ENCODE results near the gene SSRP1. TPM values are rescaled to one million over a fixed set of nuclear protein-coding genes. Genes with fewer than 3 reads are reported as not detected.

SSRP1 gene
- total RNA-seq, 1 donor from 2014 or later = 120 TPM

- Mint-ChIP-seq H3K36me3 (ENCODE audit: low read depth) (no peaks in the 10 kb centered on the region), H3K4me3 (no peak overlapping the region), H3K4me1 (peaks cover 3% of the 10 kb centered on the region), H3K27ac (no peak overlapping the region), H3K27me3 (peaks cover 3% of the 10 kb centered on the region), H3K9me3 (no peaks in the 10 kb centered on the region)
- no peak for TF ChIP-seq CTCF (IDR thresholded peaks at IDR 0.05)
- intact Hi-C loops (cut with micrococcal nuclease) = loop anchor here (1.0 to 5.0 kb wide), 12 partner anchors 61 to 1442 kb away; partner anchors contain the start of genes LPXN, SLC43A3 and ZFP91
- DNase-seq (peak; percentile 40), ATAC-seq (ENCODE audit: low read depth) (peak; percentile 91)
- POLR2A ChIA-PET = interaction anchor here (0.6 to 1.2 kb wide), 5 partner anchors 10 to 455 kb away, joined by 3 to 6 read pairs (median 3); partner anchors contain the start of gene SSRP1
- CTCF ChIA-PET = interaction anchor here (0.6 to 4.0 kb wide), 29 partner anchors 11 to 941 kb away, joined by 3 to 77 read pairs (median 4); partner anchors contain the start of genes RTN4RL2, TNKS1BP1 and YPEL4
These were observed 10.0 kb upstream of the SSRP1 start for GRCh38 chr11:57345555-57346211.

- ATAC-seq (ENCODE audit: low read depth) (no peak), DNase-seq (no peak)
- POLR2A ChIA-PET = no interaction called here
- peaks cover 1% of the 10 kb centered on the region for H3K27me3 Mint-ChIP-seq
- intact Hi-C loops (cut with micrococcal nuclease) = loop anchor here (1.0 to 5.0 kb wide), 11 partner anchors 61 to 1442 kb away; partner anchors contain the start of genes LPXN, SLC43A3 and ZFP91
- peaks cover 3% of the 10 kb centered on the region for H3K4me1 Mint-ChIP-seq
- no peak overlapping the region for H3K27ac Mint-ChIP-seq
- no peak for TF ChIP-seq CTCF (IDR thresholded peaks at IDR 0.05)
- no peak overlapping the region for H3K4me3 Mint-ChIP-seq
- CTCF ChIA-PET = interaction anchor here (1.4 to 2.6 kb wide), 5 partner anchors 17 to 149 kb away, joined by 5 to 21 read pairs (median 8); partner anchors contain the start of gene TNKS1BP1
- H3K36me3 Mint-ChIP-seq (ENCODE audit: low read depth) = no peaks in the 10 kb centered on the region
- no peaks in the 10 kb centered on the region for H3K9me3 Mint-ChIP-seq
These were observed 9.1 kb upstream of the SSRP1 start for GRCh38 chr11:57344826-57345225.

DNA sequence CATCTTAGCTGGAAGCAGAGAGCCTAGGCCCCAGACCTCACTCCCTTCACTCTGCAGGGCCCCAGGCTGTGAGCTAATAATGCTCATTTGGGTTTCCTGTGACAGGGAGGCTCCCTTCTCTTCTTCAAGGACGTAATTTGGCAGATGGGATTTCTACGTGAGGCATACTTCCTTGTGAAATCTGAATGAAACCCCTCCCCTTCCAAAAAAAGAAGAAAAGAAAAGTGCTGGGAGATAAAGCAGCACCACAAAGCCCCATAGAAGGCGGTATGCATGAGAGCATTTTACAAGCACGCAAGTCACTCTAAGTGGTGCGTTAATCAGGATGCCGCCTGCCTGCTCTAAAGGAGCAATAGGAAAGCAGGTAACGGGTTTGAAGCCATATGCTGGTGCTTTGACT, 8.1 kb upstream of the SSRP1 start:
- CTCF ChIA-PET = interaction anchor here (0.5 to 1.8 kb wide), 4 partner anchors 13 to 1330 kb away, joined by 3 to 4 read pairs (median 4); no protein-coding TSS in a partner anchor
- Mint-ChIP-seq H3K27me3 (no peaks in the 10 kb centered on the region), H3K4me1 (peaks cover 3% of the 10 kb centered on the region), H3K9me3 (no peaks in the 10 kb centered on the region), H3K27ac (no peak overlapping the region), H3K36me3 (ENCODE audit: low read depth) (no peaks in the 10 kb centered on the region), H3K4me3 (no peak overlapping the region)
- intact Hi-C loops (cut with micrococcal nuclease) = no loop called here
- ATAC-seq (ENCODE audit: low read depth) (no peak), DNase-seq (no peak)
- no peak for TF ChIP-seq CTCF (IDR thresholded peaks at IDR 0.05)
- POLR2A ChIA-PET = no interaction called here

- Mint-ChIP-seq H3K36me3 (ENCODE audit: low read depth) (no peaks in the 10 kb centered on the region), H3K27ac (no peak overlapping the region), H3K9me3 (no peaks in the 10 kb centered on the region), H3K27me3 (peaks cover 2% of the 10 kb centered on the region), H3K4me3 (no peak overlapping the region), H3K4me1 (peaks cover 3% of the 10 kb centered on the region)
- ChIA-PET POLR2A (no interaction called here), CTCF (interaction anchor here (1.8 kb wide), 1 partner anchor 184 kb away, joined by 4 read pairs; no protein-coding TSS in a partner anchor)
- TF ChIP-seq CTCF (IDR thresholded peaks at IDR 0.05) = no peak
- ATAC-seq (ENCODE audit: low read depth) (no peak), DNase-seq (no peak)
- intact Hi-C loops (cut with micrococcal nuclease) = no loop called here
These were observed 7.0 kb upstream of the SSRP1 start for GRCh38 chr11:57342702-57343101.

DNA sequence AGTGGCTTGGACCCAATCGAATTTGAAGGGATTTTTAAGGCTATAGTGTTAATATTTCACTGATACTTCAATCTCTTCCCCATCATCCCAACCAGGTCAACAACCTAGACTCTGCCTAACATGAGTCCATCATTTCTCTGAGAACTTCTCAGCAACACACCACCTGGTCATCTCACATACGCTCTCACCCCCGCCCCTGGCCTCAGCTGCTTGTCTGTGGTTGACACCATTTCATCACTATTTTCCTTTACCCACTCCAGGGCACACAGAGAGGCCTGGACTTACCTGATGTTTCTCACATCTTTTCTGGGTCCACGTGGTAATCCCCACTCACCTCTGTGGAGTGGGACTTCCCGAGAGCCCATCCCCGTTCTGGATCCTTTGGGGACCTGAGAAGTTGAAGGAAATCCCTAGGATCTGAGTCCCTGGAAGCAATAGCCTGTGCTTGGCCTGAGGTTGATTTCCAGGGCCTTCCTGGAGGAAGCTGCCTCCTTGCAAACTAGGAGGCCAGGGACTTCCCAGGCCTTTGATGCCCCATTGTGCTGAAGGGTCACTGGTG, 5.6 kb upstream of the SSRP1 start:
- H3K27ac Mint-ChIP-seq = no peak overlapping the region
- H3K4me1 Mint-ChIP-seq = peaks cover 6% of the 10 kb centered on the region
- intact Hi-C loops (cut with micrococcal nuclease) = no loop called here
- H3K4me3 Mint-ChIP-seq = no peak overlapping the region
- ChIA-PET CTCF (no interaction called here), POLR2A (interaction anchor here (0.6 to 0.7 kb wide), 2 partner anchors 11 to 118 kb away, joined by 3 to 4 read pairs; no protein-coding TSS in a partner anchor)
- H3K36me3 Mint-ChIP-seq (ENCODE audit: low read depth) = no peaks in the 10 kb centered on the region
- no peaks in the 10 kb centered on the region for H3K9me3 Mint-ChIP-seq
- peaks cover 2% of the 10 kb centered on the region for H3K27me3 Mint-ChIP-seq
- no peak for ATAC-seq (ENCODE audit: low read depth)
- DNase-seq = no peak
- no peak for TF ChIP-seq CTCF (IDR thresholded peaks at IDR 0.05)
